ENCODE data around the gene MALT1.

DNA sequence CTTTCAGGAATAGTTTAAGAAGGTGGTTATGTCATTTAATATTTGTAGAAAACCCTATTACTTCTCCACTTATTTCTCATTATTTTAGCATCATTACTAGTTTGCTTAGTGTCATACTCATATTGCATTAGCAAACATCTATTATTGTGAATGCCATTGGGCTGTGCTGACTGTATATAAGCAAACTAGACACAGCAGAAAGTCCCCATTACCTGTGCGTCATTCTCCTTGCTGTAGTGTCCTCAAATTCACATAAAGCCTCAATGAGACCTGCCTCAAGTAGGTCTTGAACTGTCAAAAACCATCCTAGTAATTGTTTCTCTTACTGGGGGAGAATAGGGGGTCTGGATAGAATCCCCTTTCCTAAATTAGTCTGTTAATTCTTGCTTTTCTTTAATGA, 43.6 kb downstream of the MALT1 start:
- TF ChIP-seq, protein P1, sequence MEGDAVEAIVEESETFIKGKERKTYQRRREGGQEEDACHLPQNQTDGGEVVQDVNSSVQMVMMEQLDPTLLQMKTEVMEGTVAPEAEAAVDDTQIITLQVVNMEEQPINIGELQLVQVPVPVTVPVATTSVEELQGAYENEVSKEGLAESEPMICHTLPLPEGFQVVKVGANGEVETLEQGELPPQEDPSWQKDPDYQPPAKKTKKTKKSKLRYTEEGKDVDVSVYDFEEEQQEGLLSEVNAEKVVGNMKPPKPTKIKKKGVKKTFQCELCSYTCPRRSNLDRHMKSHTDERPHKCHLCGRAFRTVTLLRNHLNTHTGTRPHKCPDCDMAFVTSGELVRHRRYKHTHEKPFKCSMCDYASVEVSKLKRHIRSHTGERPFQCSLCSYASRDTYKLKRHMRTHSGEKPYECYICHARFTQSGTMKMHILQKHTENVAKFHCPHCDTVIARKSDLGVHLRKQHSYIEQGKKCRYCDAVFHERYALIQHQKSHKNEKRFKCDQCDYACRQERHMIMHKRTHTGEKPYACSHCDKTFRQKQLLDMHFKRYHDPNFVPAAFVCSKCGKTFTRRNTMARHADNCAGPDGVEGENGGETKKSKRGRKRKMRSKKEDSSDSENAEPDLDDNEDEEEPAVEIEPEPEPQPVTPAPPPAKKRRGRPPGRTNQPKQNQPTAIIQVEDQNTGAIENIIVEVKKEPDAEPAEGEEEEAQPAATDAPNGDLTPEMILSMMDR (IDR thresholded peaks at IDR 0.05; ENCODE audit: insufficient read depth, low read length, poor library complexity, severe bottlenecking): no peak
- no peak for TF ChIP-seq EZH2phosphoT487 (conservative IDR thresholded peaks at IDR 0.05; ENCODE audit: low read length)

Measured in SU-DHL-6 (cell line).